ENCODE measurements around the gene TNPO3.
A peak's percentile ranks its signal among the peaks of the same experiment; 100 is the strongest.

DNA sequence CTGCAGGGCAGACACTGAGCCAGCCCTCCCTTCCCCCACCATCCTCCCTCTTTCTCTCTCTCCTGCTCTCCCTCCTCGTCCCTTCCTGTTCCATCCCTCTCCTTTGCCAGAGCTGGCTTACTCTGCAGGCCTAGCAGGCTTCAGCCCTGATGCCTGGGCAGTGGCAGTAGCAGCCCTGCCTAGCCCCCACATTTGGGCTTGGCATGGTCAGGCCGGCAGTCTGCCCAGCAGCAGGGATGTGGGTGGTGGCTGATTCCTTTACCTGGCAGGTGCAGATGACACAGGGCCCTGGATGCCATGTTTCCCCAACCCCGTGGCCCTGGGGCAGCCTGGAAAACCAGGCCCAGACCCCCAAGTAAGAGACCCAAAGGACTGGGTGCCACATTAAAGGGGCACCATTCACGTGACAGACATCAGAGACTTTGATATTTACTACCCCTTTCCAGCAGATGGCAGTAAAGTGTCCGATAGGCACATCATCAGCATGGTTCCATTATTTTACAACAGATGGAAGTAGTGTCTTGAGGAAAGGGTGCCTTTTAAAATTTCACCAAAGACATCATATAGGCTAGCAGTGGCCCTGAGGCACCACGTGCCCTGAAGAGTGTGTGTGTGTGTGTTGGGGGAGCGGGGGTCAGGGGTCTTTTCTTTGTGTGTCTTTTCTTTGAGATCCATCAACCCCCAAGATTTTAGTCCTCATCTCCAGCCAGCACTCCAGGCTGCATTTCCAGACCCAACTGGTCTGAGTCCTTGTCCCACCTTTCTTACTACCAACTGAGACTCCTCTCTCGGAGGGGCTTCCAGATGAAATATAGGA is 150.3 kb downstream of the TNPO3 start:
- TF ChIP-seq CTCF (conservative IDR thresholded peaks at IDR 0.05; ENCODE audit: low read length) (peak; percentile 90), EZH2phosphoT487 (IDR thresholded peaks at IDR 0.05; ENCODE audit: borderline replicate concordance, low read depth, low read length) (no peak)
